Activated T-helper 1 cell treated with Interleukin-2 at 50 U/mL for 16 hours (primary cell): ENCODE data around the gene MCCD1.
"Not testable (repeated sequence)": the region's sequence is repeated elsewhere in the genome, so short reads cannot be mapped to it uniquely, and the experiment has no call there.

Experiments
- DNase-seq: peaks from one replicate; pipeline ENCODE4 v3.0.0-alpha.2; 2020; ENCODE audit warnings: low read depth

Gene MCCD1

GRCh38 chr6:31528821-31529328 lies at the start of gene MCCD1:
TSS of gene MCCD1 (plus strand) at chr6:31528962. CDS start at chr6:31529015, 53 bp downstream.
- no peak for DNase-seq

- no peak for DNase-seq
These were observed 49.4 kb upstream of the MCCD1 start for GRCh38 chr6:31479151-31479932.

- DNase-seq = no peak
These were observed 48.7 kb upstream of the MCCD1 start for GRCh38 chr6:31479933-31480535.

GRCh38 chr6:31480574-31480973 lies 48.2 kb upstream of the MCCD1 start:
- DNase-seq = no peak

- no peak for DNase-seq
These were observed 45.4 kb upstream of the MCCD1 start for GRCh38 chr6:31483392-31483791.

GRCh38 chr6:31485055-31485454 lies 43.7 kb upstream of the MCCD1 start:
- no peak for DNase-seq

- not testable (repeated sequence) for DNase-seq
These were observed 42.5 kb upstream of the MCCD1 start for GRCh38 chr6:31486065-31486837.

GRCh38 chr6:31487674-31488073 lies 41.1 kb upstream of the MCCD1 start:
- DNase-seq = not testable (repeated sequence)

- DNase-seq = no peak
These were observed 39.7 kb upstream of the MCCD1 start for GRCh38 chr6:31489086-31489485.

GRCh38 chr6:31490115-31490873 lies 38.5 kb upstream of the MCCD1 start:
- no peak for DNase-seq

GRCh38 chr6:31493550-31493874 lies 35.2 kb upstream of the MCCD1 start:
- DNase-seq = not testable (repeated sequence)

- DNase-seq = peak; percentile 66
These were observed 34.7 kb upstream of the MCCD1 start for GRCh38 chr6:31493875-31494694.

GRCh38 chr6:31495580-31495979 lies 33.2 kb upstream of the MCCD1 start:
- DNase-seq = no peak

GRCh38 chr6:31496826-31497225 lies 31.9 kb upstream of the MCCD1 start:
- not testable (repeated sequence) for DNase-seq

- DNase-seq = peak; percentile 74
These were observed 31.0 kb upstream of the MCCD1 start, which contains the start of gene MICB for GRCh38 chr6:31497531-31498476. TSS of gene MICB (plus strand) at chr6:31498145. CDS start at chr6:31498194, 49 bp downstream.

- DNase-seq = no peak
These were observed 30.0 kb upstream of the MCCD1 start for GRCh38 chr6:31498748-31499147.

- not testable (repeated sequence) for DNase-seq
These were observed 29.1 kb upstream of the MCCD1 start for GRCh38 chr6:31499648-31500047.

- no peak for DNase-seq
These were observed 26.2 kb upstream of the MCCD1 start for GRCh38 chr6:31502586-31502985.

GRCh38 chr6:31509036-31509435 lies 19.7 kb upstream of the MCCD1 start:
- not testable (repeated sequence) for DNase-seq

- no peak for DNase-seq
These were observed 18.8 kb upstream of the MCCD1 start for GRCh38 chr6:31510007-31510406.
